Measurements from ENCODE around the gene CH25H. TPM values are rescaled to one million over a fixed set of nuclear protein-coding genes. Genes with fewer than 3 reads are reported as not detected.

Gene CH25H
- total RNA-seq, 1 experiment from 2014 or later: 1.0 TPM

DNA sequence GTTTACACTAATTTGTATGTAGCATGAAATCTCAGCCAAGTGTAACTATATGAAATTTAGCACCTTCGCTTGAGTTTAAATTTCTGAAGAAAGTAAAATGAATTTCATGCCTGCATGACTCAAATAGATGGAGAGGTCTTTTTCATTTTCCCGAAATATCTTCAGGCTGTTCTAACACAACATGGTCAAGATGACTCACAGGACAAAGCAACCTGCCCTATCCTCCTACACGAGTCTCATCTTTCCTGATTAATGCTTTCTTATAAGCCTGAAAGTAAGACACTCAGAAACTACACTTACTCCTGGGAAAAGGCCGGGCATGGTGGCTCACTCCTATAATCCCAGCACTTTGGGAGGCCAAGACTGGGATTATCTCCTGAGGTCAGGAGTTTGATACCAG, 41.2 kb downstream of the CH25H start:
- H4K5ac ChIP-seq (ENCODE audit: insufficient read length, low read depth, low read length): no peak overlapping the region
- no peaks in the 10 kb centered on the region for H3K9me3 Mint-ChIP-seq
- H3K23me2 ChIP-seq (ENCODE audit: insufficient read length, low read depth, low read length, poor library complexity, severe bottlenecking): no peaks in the 10 kb centered on the region
- H3K4me1 ChIP-seq (ENCODE audit: insufficient read depth, low read length): no peaks in the 10 kb centered on the region
- H3K27ac ChIP-seq (ENCODE audit: insufficient read length, low read depth, low read length): no peak overlapping the region
- no peak overlapping the region for H3K27ac Mint-ChIP-seq
- H3K4me1 Mint-ChIP-seq: no peaks in the 10 kb centered on the region
- no peak overlapping the region for H2BK120ac ChIP-seq (ENCODE audit: low read depth, low read length, poor library complexity, severe bottlenecking)
- H3K79me2 ChIP-seq (ENCODE audit: insufficient read depth, low read length): no peaks in the 10 kb centered on the region
- TF ChIP-seq, protein P1, sequence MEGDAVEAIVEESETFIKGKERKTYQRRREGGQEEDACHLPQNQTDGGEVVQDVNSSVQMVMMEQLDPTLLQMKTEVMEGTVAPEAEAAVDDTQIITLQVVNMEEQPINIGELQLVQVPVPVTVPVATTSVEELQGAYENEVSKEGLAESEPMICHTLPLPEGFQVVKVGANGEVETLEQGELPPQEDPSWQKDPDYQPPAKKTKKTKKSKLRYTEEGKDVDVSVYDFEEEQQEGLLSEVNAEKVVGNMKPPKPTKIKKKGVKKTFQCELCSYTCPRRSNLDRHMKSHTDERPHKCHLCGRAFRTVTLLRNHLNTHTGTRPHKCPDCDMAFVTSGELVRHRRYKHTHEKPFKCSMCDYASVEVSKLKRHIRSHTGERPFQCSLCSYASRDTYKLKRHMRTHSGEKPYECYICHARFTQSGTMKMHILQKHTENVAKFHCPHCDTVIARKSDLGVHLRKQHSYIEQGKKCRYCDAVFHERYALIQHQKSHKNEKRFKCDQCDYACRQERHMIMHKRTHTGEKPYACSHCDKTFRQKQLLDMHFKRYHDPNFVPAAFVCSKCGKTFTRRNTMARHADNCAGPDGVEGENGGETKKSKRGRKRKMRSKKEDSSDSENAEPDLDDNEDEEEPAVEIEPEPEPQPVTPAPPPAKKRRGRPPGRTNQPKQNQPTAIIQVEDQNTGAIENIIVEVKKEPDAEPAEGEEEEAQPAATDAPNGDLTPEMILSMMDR (conservative IDR thresholded peaks at IDR 0.05): no peak
- no peak overlapping the region for H3K9ac ChIP-seq (ENCODE audit: extremely low read depth, insufficient read length, low read length)
- H3K9me3 ChIP-seq (ENCODE audit: control insufficient read depth, low read depth, low read length): no peaks in the 10 kb centered on the region
- H4K91ac ChIP-seq (ENCODE audit: insufficient read length, low read depth, low read length): no peak overlapping the region
- no peak overlapping the region for H2BK5ac ChIP-seq (ENCODE audit: insufficient read length, low read length)
- no peak overlapping the region for H3K4ac ChIP-seq (ENCODE audit: low read depth, low read length)
- no peak overlapping the region for H2BK20ac ChIP-seq (ENCODE audit: low read depth, low read length, poor library complexity, severe bottlenecking)
- H3K14ac ChIP-seq (ENCODE audit: insufficient read depth, low read length): no peak overlapping the region
- no peaks in the 10 kb centered on the region for H3K27me3 ChIP-seq (ENCODE audit: insufficient read depth, low read length)
- no peak overlapping the region for H2BK12ac ChIP-seq (ENCODE audit: insufficient read length, low read depth, low read length)
- no peaks in the 10 kb centered on the region; the same call in 1 of the 2 replicates for H3K27me3 Mint-ChIP-seq (ENCODE audit: low read depth)
- no peak overlapping the region for H2BK15ac ChIP-seq (ENCODE audit: low read depth, low read length)
- H3K4me3 Mint-ChIP-seq: no peak overlapping the region
- H3K23ac ChIP-seq (ENCODE audit: insufficient read length, low read depth, low read length): no peak overlapping the region
- no peak overlapping the region for H3K4me2 ChIP-seq (ENCODE audit: insufficient read depth, insufficient read length, low read length)
- no peak overlapping the region for H3K56ac ChIP-seq (ENCODE audit: insufficient read length, low read depth, low read length)
- WGBS (ENCODE audit: extremely low coverage, insufficient read length, low lambda C conversion rate): no CpG with 5 or more reads among the region's 4 CpGs
- H3K18ac ChIP-seq (ENCODE audit: insufficient read length, low read depth, low read length): no peak overlapping the region
- no peak overlapping the region for H4K8ac ChIP-seq (replicated peaks; ENCODE audit: insufficient read length, low read depth, low read length)
- H3K79me1 ChIP-seq (ENCODE audit: insufficient read depth, low read depth, low read length, poor library complexity, severe bottlenecking): no peaks in the 10 kb centered on the region
- no peaks in the 10 kb centered on the region for H3K36me3 Mint-ChIP-seq (ENCODE audit: insufficient read depth in 1 of 3, low read depth in 3 of 3)
- no peaks in the 10 kb centered on the region for H4K20me1 ChIP-seq (ENCODE audit: control insufficient read depth, insufficient read depth, insufficient read length)
- no peak for DNase-seq
- no peak overlapping the region for H3T11ph ChIP-seq (ENCODE audit: low read length)
- H2AFZ ChIP-seq (ENCODE audit: low read length): no peak overlapping the region
- H2AK5ac ChIP-seq (ENCODE audit: insufficient read length, low read length): no peak overlapping the region

All from H9 (cell line).